GM18868 (cell line): ENCODE results near the gene NOTCH1.

Experiments
- ATAC-seq: cut with Tn5 transposase; IDR thresholded peaks from one replicate; pipeline ENCODE4 v1.9.1; 2021; ENCODE audit warnings: mild to moderate bottlenecking, moderate library complexity; ENCODE audit not compliant: unreplicated experiment

NOTCH1 gene

GRCh38 chr9:136546697-136547501, 1.1 kb upstream of the NOTCH1 start:
- ATAC-seq: no peak

GRCh38 chr9:136545692-136545964, 220 bp downstream of the NOTCH1 start:
- no peak for ATAC-seq

GRCh38 chr9:136544964-136545691, 720 bp downstream of the NOTCH1 start:
- ATAC-seq: no peak

GRCh38 chr9:136544548-136544963, 1.3 kb downstream of the NOTCH1 start:
- no peak for ATAC-seq

GRCh38 chr9:136543830-136544547, 1.9 kb downstream of the NOTCH1 start:
- ATAC-seq: no peak

GRCh38 chr9:136543280-136543679, 2.6 kb downstream of the NOTCH1 start:
- no peak for ATAC-seq

- ATAC-seq: no peak
Measured at GRCh38 chr9:136542241-136543040, 3.4 kb downstream of the NOTCH1 start.

GRCh38 chr9:136541709-136542108, 4.1 kb downstream of the NOTCH1 start:
- ATAC-seq: no peak

GRCh38 chr9:136541179-136541578, 4.7 kb downstream of the NOTCH1 start:
- no peak for ATAC-seq

- ATAC-seq: peak; percentile 65
Measured at GRCh38 chr9:136539427-136540421, 6.1 kb downstream of the NOTCH1 start.

- ATAC-seq: no peak
Measured at GRCh38 chr9:136538599-136539426, 7.0 kb downstream of the NOTCH1 start.

GRCh38 chr9:136537896-136538598, 7.8 kb downstream of the NOTCH1 start:
- ATAC-seq: no peak

- ATAC-seq: no peak
Measured at GRCh38 chr9:136537411-136537810, 8.4 kb downstream of the NOTCH1 start.

GRCh38 chr9:136536721-136537241, 9.1 kb downstream of the NOTCH1 start:
- ATAC-seq: no peak

GRCh38 chr9:136536051-136536720, 9.7 kb downstream of the NOTCH1 start:
- ATAC-seq: no peak

GRCh38 chr9:136535070-136535469, 10.8 kb downstream of the NOTCH1 start:
- ATAC-seq: no peak

- ATAC-seq: no peak
Measured at GRCh38 chr9:136534366-136534765, 11.5 kb downstream of the NOTCH1 start.

GRCh38 chr9:136533775-136534157, 12.1 kb downstream of the NOTCH1 start:
- ATAC-seq: no peak
